Loucy (cell line): ENCODE data around the gene NUP214.

Experiments used
- H2AFZ ChIP-seq: fragments of 200-600 bp; sonication (generic); 2 replicates; pipeline ENCODE4 v1.6.0; 2016; ENCODE audit warnings: antibody characterized with exemption, mild to moderate bottlenecking, low read length, moderate library complexity
- H3F3A ChIP-seq: fragments of 200-600 bp; 2 replicates; pipeline ENCODE4 v1.6.0; 2016; ENCODE audit warnings: antibody characterized with exemption, low read depth, mild to moderate bottlenecking
- H3K27me3 ChIP-seq: fragments of 200-600 bp; sonication (generic); 2 replicates; pipeline ENCODE4 v1.6.1; 2014; ENCODE audit warnings: low read length, mild to moderate bottlenecking; ENCODE audit not compliant: insufficient read depth, poor library complexity, severe bottlenecking
- H3K36me3 ChIP-seq: fragments of 200-600 bp; sonication (generic); 2 replicates; pipeline ENCODE4 v1.6.1; 2016; ENCODE audit warnings: low read length; ENCODE audit not compliant: insufficient read depth
- H3K4me1 ChIP-seq: fragments of 200-600 bp; sonication (generic); 2 replicates; pipeline ENCODE4 v1.5.1; 2014; ENCODE audit warnings: low read length, mild to moderate bottlenecking; ENCODE audit not compliant: insufficient read depth, poor library complexity, severe bottlenecking
- H3K4me2 ChIP-seq: fragments of 200-600 bp; sonication (generic); 2 replicates; pipeline ENCODE4 v1.6.0; 2014; ENCODE audit warnings: antibody characterized with exemption, low read length, low read depth, mild to moderate bottlenecking; ENCODE audit not compliant: poor library complexity, severe bottlenecking
- H3K4me3 ChIP-seq: fragments of 200-600 bp; sonication (generic); 2 replicates; pipeline ENCODE4 v1.5.1; 2014; ENCODE audit warnings: low read length, mild to moderate bottlenecking, mixed read lengths; ENCODE audit not compliant: poor library complexity, severe bottlenecking
- H3K79me2 ChIP-seq: fragments of 200-600 bp; sonication (generic); 2 replicates; pipeline ENCODE4 v1.6.1; 2014; ENCODE audit warnings: low read length; ENCODE audit not compliant: insufficient read depth
- H3K9ac ChIP-seq: fragments of 200-600 bp; sonication (generic); 2 replicates; pipeline ENCODE4 v1.6.0; 2014; ENCODE audit warnings: mild to moderate bottlenecking, low read depth, low read length, moderate library complexity; ENCODE audit not compliant: poor library complexity, severe bottlenecking
- H3K9me2 ChIP-seq: fragments of 200-600 bp; sonication (generic); replicated peaks from 2 replicates; pipeline ENCODE4 v1.6.1; 2016; ENCODE audit warnings: low read depth, low read length, mixed read lengths
- H3K9me3 ChIP-seq: fragments of 200-600 bp; sonication (generic); 2 replicates; pipeline ENCODE4 v1.6.1; 2014; ENCODE audit warnings: mild to moderate bottlenecking, antibody characterized with exemption, low read length, low read depth; ENCODE audit not compliant: insufficient read depth
- H4K20me1 ChIP-seq: fragments of 200-600 bp; sonication (generic); 2 replicates; pipeline ENCODE4 v1.6.0; 2014; ENCODE audit warnings: antibody characterized with exemption, low read length, mild to moderate bottlenecking; ENCODE audit not compliant: insufficient read depth, poor library complexity, severe bottlenecking
- CTCF ChIP-seq: fragments of 200-600 bp; sonication (generic); conservative IDR thresholded peaks from 2 replicates; pipeline ENCODE4 v1.5.1; 2014; ENCODE audit warnings: mild to moderate bottlenecking, antibody characterized with exemption, low read length
- EZH2phosphoT487 ChIP-seq: fragments of 200-600 bp; IDR thresholded peaks from 2 replicates; pipeline ENCODE4 v1.6.1; 2018; ENCODE audit warnings: antibody characterized with exemption, mild to moderate bottlenecking, moderate library complexity, borderline replicate concordance

NUP214 gene

GRCh38 chr9:131125288-131126058 is at the start of gene NUP214:
NUP214 (plus strand) TSS chr9:131125586; CDS start chr9:131125705, 119 bp downstream.
- TF ChIP-seq EZH2phosphoT487: no peak
- TF ChIP-seq CTCF: no peak
- Histone ChIP-seq H3F3A (no peaks in the 10 kb centered on the region), H3K4me2 (peak within 1 kb of the TSS; percentile 83), H3K9me2 (no peaks in the 10 kb centered on the region), H2AFZ (peak within 1 kb of the TSS; percentile 90), H4K20me1 (peaks cover 10% of the 10 kb centered on the region), H3K36me3 (peaks cover 13% of the 10 kb centered on the region; the same call in 1 of the 2 replicates), H3K4me1 (peaks cover 9% of the 10 kb centered on the region), H3K79me2 (peaks cover 48% of the 10 kb centered on the region), H3K9ac (peak within 1 kb of the TSS; percentile 99), H3K27me3 (no peaks in the 10 kb centered on the region), H3K9me3 (no peaks in the 10 kb centered on the region), H3K4me3 (peak within 1 kb of the TSS; percentile 97)

GRCh38 chr9:131076347-131077195 is 48.8 kb upstream of the NUP214 start:
- no peaks in the 10 kb centered on the region for H3K27me3 ChIP-seq

More at GRCh38 chr9:131076347-131077195, 48.8 kb upstream of the NUP214 start:
- Histone ChIP-seq H3K4me2 (no peak overlapping the region), H3K9ac (no peak overlapping the region), H3K36me3 (no peaks in the 10 kb centered on the region), H3F3A (no peaks in the 10 kb centered on the region), H4K20me1 (no peaks in the 10 kb centered on the region), H3K9me3 (no peaks in the 10 kb centered on the region), H2AFZ (no peak overlapping the region), H3K4me3 (no peak overlapping the region), H3K9me2 (no peaks in the 10 kb centered on the region), H3K4me1 (no peaks in the 10 kb centered on the region), H3K79me2 (no peaks in the 10 kb centered on the region)
- no peak for TF ChIP-seq EZH2phosphoT487
- TF ChIP-seq CTCF: no peak
